A549 treated with Hydrocortisone at 1 μM for 4 hours (cell line): ENCODE results near the gene WASHC1. TPM values are rescaled to one million over a fixed set of nuclear protein-coding genes. Genes with fewer than 3 reads are reported as not detected.

Experiments
- total RNA-seq: library from RNA; stranded (reverse); fragments of 200-300 nt; extraction: Qiagen RNA extraction; gene quantifications from 5 replicates; pipeline ENCODE4 v1.2.3, GENCODE V29; 2022

The WASHC1 gene, protein sequence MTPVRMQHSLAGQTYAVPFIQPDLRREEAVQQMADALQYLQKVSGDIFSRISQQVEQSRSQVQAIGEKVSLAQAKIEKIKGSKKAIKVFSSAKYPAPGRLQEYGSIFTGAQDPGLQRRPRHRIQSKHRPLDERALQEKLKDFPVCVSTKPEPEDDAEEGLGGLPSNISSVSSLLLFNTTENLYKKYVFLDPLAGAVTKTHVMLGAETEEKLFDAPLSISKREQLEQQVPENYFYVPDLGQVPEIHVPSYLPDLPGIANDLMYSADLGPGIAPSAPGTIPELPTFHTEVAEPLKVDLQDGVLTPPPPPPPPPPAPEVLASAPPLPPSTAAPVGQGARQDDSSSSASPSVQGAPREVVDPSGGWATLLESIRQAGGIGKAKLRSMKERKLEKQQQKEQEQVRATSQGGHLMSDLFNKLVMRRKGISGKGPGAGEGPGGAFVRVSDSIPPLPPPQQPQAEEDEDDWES
- 7.1 to 12.3 TPM (median 11.7 TPM) in 5 replicates for total RNA-seq

DNA sequence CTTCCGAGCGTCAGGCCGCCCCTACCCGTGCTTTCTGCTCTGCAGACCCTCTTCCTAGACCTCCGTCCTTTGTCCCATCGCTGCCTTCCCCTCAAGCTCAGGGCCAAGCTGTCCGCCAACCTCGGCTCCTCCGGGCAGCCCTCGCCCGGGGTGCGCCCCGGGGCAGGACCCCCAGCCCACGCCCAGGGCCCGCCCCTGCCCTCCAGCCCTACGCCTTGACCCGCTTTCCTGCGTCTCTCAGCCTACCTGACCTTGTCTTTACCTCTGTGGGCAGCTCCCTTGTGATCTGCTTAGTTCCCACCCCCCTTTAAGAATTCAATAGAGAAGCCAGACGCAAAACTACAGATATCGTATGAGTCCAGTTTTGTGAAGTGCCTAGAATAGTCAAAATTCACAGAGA lies at the start of gene WASHC1:
Gene WASHC1, minus strand, starts transcription at position 101 of the 400 bp plus-strand sequence. CDS start 4,457 bp downstream, outside the sequence.

Other genes with a start within 250 kb of the WASHC1 start
- 0.23 to 0.55 TPM (median 0.44 TPM) in 5 replicates for gene FOXD4, start 89.0 kb upstream of the WASHC1 start, total RNA-seq
- gene ZNG1A, start 149.6 kb upstream of the WASHC1 start, total RNA-seq, result 25.7 to 29.3 TPM (median 27.3 TPM) in 5 replicates
- gene DOCK8, start 185.4 kb upstream of the WASHC1 start, total RNA-seq, result 0.20 to 0.46 TPM (median 0.37 TPM) in 5 replicates